NCI-H1417 (cell line): ENCODE results near the gene ASB1.
"Not testable (repeated sequence)": the region's sequence is repeated elsewhere in the genome, so short reads cannot be mapped to it uniquely, and the experiment has no call there.

Experiments
- DNase-seq, 3 experiments: peaks; one replicate each; lab custom pipeline; 2025; lab: John Stamatoyannopoulos, UW

ASB1 gene

DNA sequence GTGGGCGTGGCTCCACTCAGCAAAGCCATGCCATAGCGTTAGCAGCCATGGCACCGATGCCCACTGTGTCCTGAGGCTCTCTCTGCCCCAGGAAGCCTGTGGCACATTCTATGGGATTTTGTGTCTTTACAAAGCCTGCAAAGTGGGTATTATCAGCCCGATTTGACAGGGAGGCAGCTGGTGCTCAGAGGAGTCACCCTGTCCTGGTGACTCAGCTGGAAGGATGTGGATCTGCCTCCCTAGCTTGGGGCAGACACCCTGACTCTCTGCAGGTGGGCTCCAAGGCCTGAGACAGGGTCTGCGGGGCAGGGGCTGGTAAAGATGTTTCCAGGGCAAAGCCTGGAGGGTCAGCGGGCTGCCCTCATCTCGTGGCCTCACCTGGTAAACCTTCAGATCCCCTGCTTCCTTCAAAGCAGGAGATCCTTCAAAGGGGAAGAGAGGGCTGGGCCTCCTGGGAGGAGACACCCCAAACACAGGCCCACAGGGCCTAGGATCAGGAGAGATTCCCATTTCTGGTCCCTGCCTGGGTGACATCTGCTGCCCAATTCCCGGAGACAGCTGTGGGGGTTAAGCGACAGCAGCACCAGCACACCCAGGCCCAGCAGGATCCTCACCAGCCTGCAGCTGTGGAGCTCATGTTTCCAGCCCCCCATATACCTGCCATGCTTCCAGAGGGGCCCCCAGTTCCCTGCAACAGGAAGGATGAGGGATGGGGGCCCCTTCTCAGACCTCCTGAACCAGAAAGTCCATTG is 3.0 kb upstream of the ASB1 start:
- DNase-seq: no peak

GRCh38 chr2:238424313-238424700 is 2.4 kb upstream of the ASB1 start:
- no peak for DNase-seq

DNA sequence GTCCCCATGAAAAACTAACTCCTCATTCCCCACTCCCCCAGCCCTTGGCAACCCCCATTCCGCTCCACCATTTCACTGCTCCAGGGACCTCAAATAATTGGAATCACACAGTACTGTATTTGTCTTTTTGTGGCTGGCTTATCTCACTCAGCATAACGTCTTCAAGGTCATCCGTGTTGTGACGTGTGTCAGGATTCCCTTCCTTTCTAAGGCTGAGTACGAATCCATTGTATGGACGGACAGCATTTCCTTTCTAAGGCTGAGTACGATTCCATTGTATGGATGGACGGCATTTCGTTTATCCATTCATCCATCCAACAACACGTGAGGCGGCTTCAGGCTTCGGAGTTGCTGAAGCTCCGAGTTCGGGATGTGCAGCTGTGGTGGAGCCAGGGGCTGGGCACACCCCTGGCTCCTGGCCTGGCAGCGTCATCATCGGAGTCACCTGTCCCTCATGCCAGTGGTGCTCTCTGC is 1.2 kb upstream of the ASB1 start:
- no peak for DNase-seq

DNA sequence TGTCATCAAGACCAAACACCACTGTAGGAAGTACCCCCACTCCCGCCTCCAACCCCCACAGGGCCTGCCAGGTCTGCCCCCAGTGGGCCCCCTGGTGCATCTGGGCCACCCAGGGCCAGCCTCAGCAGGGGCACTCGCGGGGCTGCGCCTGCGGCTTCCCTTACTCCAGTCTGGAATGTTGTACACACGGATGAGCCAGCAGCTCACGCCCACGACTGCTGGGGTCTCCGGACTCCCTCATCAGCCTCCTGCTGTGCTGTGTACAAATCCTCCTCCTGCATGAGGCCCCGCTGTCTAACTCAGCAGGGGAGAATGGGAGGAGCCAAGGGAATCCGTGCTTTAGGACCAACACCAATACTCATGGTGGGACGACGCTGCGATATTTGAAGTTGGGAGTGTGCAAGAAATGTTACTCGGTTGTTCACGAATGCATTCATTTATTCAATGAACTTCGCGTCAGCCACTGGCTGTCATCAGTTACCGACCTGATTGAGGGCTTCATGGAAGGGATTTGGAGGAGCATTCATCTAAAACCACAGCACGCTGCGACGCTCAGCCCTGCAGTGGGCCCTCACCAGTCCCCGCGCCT is 654 bp upstream of the ASB1 start:
- DNase-seq: peak in 2 of 3 experiments; percentile 78 to 89

- peak in 1 of 3 experiments; percentile 39 for DNase-seq
Observed at GRCh38 chr2:238427435-238428162, 872 bp downstream of the ASB1 start.

GRCh38 chr2:238428866-238429265 is 2.1 kb downstream of the ASB1 start:
- DNase-seq: no peak

DNA sequence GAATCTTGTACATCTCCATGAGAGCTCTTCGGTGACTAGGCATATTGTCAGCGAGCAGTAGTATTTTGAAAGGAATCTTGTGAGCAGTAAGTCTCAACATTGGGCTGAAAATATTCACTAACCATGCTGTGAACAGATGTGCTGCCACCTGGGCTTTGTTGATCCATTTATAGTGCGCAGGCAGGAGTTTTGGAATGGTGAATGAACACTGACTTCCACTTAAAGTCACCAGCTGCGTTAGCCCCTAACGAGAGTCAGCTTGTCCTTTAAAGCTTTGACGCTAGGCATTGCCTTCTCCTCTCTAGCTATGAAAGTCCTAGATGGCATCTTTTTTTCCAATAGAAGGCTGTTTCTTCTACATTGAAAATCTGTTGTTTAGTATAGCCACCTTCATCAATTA is 4.1 kb downstream of the ASB1 start:
- DNase-seq: no peak

DNA sequence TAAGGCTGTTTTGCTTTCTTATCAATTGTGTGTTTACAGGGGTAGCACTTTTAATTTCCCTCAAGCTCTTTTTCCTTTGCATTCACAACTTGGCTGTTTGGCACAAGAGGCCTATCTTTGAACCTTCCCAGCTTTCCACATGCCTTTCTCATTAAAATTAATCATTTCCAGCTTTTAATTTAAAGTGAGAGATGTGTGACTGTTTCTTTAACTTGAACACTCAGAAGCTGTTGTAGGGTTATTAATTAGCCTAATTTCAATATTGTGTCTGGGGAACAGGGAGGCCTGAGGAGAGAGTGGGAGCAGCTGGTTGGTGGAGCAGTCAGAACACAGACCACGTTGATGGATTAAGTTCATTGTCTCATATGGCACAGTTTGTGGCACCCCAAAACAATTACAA is 4.7 kb downstream of the ASB1 start:
- no peak for DNase-seq

GRCh38 chr2:238433300-238433915 is 6.7 kb downstream of the ASB1 start:
- no peak for DNase-seq

GRCh38 chr2:238433941-238434845 is 7.5 kb downstream of the ASB1 start:
- no peak for DNase-seq

- DNase-seq: no peak
Observed at GRCh38 chr2:238434846-238435751, 8.4 kb downstream of the ASB1 start.

DNA sequence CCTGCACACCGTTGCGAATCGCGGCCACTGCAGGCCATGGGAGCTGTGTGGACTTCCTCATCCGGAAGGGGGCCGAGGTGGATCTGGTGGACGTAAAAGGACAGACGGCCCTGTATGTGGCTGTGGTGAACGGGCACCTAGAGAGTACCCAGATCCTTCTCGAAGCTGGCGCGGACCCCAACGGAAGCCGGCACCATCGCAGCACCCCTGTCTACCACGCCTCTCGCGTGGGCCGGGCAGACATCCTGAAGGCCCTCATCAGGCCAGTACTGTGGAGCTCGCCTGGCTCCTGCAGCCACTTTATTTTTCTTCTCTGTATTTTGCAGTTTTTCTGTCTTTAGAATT is 9.0 kb downstream of the ASB1 start:
- no peak for DNase-seq

DNA sequence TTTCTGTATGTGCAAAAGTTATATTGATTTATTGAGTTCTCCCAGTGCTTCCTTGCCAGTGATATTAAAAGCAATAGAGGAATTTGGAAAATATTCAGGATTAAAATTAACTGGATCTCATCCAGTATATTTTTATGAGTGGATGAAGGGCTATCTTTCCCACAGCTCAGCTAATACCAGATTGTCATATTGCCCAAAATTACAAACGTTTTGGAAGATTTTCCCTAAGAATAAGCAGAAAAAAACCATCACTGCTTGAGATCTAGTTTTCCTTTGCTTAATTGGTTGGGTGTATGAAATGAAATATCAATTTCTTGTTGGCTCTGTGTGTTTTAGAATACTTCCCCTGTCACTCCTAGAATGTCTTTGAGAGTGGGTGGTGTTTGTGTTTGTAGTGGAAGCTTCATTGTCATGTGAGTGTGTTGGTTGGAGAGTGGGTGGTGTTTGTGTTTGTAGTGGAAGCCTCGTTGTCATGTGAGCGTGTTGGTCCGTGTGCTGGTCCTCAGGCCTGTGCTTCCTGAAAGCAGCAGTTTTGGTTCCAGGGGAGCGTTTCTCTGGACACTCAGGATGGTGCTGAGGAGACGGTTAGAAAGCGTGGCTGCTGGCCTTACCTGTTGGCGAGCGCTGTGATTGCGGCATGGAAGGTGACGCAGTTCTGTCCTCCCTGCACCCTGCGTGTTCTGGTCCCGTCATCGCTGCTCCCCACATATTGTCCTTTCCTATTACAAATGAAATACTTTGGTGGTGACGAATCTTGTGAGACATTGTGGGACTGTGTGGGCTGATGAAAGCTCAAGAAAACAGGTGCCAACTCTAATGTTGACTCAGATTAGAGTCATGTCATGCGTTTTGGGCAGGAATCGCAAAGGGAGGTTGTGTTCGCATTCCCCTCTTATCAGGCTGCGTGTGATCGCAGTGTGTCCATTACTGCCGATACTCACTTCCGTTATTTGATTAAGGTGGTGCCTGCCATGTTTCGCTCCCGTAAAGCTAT is 12.4 kb downstream of the ASB1 start:
- no peak for DNase-seq

GRCh38 chr2:238439917-238440316 is 13.2 kb downstream of the ASB1 start:
- no peak for DNase-seq

DNA sequence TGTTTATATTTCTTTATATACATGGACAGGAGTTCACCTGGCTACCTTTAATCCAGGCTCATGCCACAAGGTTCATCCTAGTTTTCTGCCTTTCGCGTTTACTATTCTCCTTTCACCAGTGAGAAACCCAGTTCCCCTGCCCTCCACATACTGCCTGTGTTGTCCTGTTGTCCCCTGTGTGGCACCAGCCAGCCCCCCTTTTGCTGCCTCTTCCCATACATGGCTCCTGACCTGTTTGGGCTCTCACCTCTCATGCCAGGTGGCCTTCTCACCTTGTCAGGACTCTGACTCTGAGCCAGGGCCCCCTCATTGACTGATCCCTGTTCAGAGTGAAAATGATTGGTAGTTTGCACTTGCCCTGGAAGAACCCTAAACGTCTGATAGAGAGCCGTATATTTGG is 13.6 kb downstream of the ASB1 start:
- no peak for DNase-seq

DNA sequence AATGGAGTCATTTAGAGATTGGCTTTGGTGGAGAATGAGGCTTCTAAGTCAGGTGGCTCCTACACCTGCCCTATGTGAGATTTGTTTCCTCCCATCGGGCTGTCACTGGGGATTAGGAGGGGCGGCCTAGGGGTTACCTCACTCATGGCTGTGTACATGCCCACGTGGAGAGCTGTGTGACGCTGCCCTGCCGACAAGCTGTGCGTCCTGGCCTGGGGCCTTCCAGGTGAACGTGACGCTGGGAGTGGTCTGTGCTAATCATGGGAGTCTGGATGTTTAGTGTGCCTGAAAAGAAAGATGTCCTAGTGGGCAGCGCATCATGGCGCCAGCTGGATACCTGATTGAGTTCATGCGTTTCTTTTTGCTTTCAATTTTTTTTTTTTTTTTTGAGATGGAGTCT is 14.0 kb downstream of the ASB1 start:
- DNase-seq: no peak

GRCh38 chr2:238441262-238442114 is 14.8 kb downstream of the ASB1 start:
- DNase-seq: no peak

GRCh38 chr2:238442257-238442656 is 15.5 kb downstream of the ASB1 start:
- not testable (repeated sequence) for DNase-seq
